CD4-positive, alpha-beta T cell (primary cell): ENCODE data around the gene PCDH17. TPM values are rescaled to one million over a fixed set of nuclear protein-coding genes. Genes with fewer than 3 reads are reported as not detected.

ENCODE experiments used
- ATAC-seq: fragments of 200-7000 bp; cut with Tn5 transposase; one replicate; pipeline ENCODE4 v1.10.0; 2022; ENCODE audit warnings: mild to moderate bottlenecking; ENCODE audit not compliant: poor library complexity
- CTCF ChIA-PET: fragments of 350-600 bp; sonication (Branson Sonifier 250); formaldehyde crosslinking; loops from one replicate; lab custom pipeline; 2021; ENCODE audit warnings: antibody characterized with exemption, inconsistent platforms; lab: Charles Lee
- POLR2A ChIA-PET: fragments of 350-600 bp; sonication (Branson Sonifier 250); formaldehyde crosslinking; loops from one replicate; lab custom pipeline; 2021; ENCODE audit warnings: antibody characterized with exemption, inconsistent platforms; lab: Charles Lee
- DNase-seq, 14 experiments: peaks; one replicate each; pipeline ENCODE4 v3.0.0-alpha.2; 2013 to 2020; ENCODE audit warnings: mixed read lengths in 2 of 14
- H3K27ac ChIP-seq, 2 donors: one replicate each; pipeline versions ENCODE4 v1.5.1 to v1.7.0; 2013; ENCODE audit warnings: low read length in 2 of 2, low read depth in 1 of 2, mild to moderate bottlenecking in 1 of 2
- H3K27me3 ChIP-seq, 2 experiments: 1 replicate in 1 of 2; 2 replicates in 1 of 2; pipeline versions ENCODE4 v1.6.1 to v1.7.0; 2013; ENCODE audit warnings: low read length in 2 of 2, control low read depth in 1 of 2, mild to moderate bottlenecking in 1 of 2, moderate library complexity in 1 of 2; ENCODE audit not compliant: insufficient read depth in 2 of 2, control insufficient read depth in 1 of 2
- H3K36me3 ChIP-seq: one replicate; pipeline ENCODE4 v1.6.1; 2013; ENCODE audit warnings: low read length, control low read depth; ENCODE audit not compliant: insufficient read depth
- H3K4me1 ChIP-seq: one replicate; pipeline ENCODE4 v1.6.1; 2013; ENCODE audit warnings: low read length, control low read depth; ENCODE audit not compliant: insufficient read depth
- H3K4me3 ChIP-seq: one replicate; pipeline ENCODE4 v1.5.1; 2013; ENCODE audit warnings: mild to moderate bottlenecking, low read length, moderate library complexity
- H3K9me3 ChIP-seq, 2 experiments: 1 replicate in 1 of 2; 2 replicates in 1 of 2; pipeline versions ENCODE4 v1.6.1 to v1.7.0; 2013; ENCODE audit warnings: low read length in 2 of 2, mild to moderate bottlenecking in 2 of 2, control low read depth in 1 of 2, moderate library complexity in 1 of 2; ENCODE audit not compliant: control insufficient read depth in 1 of 2, insufficient read depth in 1 of 2
- H3K27ac Mint-ChIP-seq: one replicate; pipeline ENCODE4 v1.8.0; 2020; ENCODE audit warnings: mixed read lengths
- H3K27me3 Mint-ChIP-seq: one replicate; pipeline ENCODE4 v1.8.0; 2021; ENCODE audit warnings: mixed read lengths
- H3K36me3 Mint-ChIP-seq: one replicate; pipeline ENCODE4 v1.8.0; 2021; ENCODE audit warnings: low read depth, mixed read lengths
- H3K4me1 Mint-ChIP-seq: one replicate; pipeline ENCODE4 v1.8.0; 2021; ENCODE audit warnings: low read depth, mixed read lengths
- H3K4me3 Mint-ChIP-seq: one replicate; pipeline ENCODE4 v1.8.0; 2020; ENCODE audit warnings: mild to moderate bottlenecking, mixed read lengths
- H3K9me3 Mint-ChIP-seq: one replicate; pipeline ENCODE4 v1.8.0; 2020; ENCODE audit warnings: mixed read lengths
- intact Hi-C, 2 experiments: fragments of 100-400 bp; cut with DNase I in 1 of 2; cut with micrococcal nuclease in 1 of 2; formaldehyde crosslinking; loops; one replicate each; pipeline versions ENCODE4 v1.15.1 to v1.9.0; 2023 to 2025; cut with DNase I, micrococcal nuclease
- total RNA-seq, 174 experiments: library from RNA in 2 of 174; stranded (reverse) in 2 of 174; gene quantifications; one replicate each; pipeline ENCODE4 v1.2.3 and lab custom pipeline; 2021 to 2026
- TF ChIP-seq, protein P1 (sequence below): fragments of 200-600 bp; IDR thresholded peaks from one replicate; pipeline ENCODE4 v1.8.0; 2022; ENCODE audit warnings: antibody characterized with exemption, mild to moderate bottlenecking

PCDH17 gene
- total RNA-seq, 2 experiments from 2014 or later, result 0.05 TPM; not detected in 1

GRCh38 chr13:57633141-57633949 lies 1.8 kb downstream of the PCDH17 start:
- intact Hi-C loops, result no loop called here
- Histone ChIP-seq H3K27me3 (peaks cover 48 to 53% of the 10 kb centered on the region in 2 experiments), H3K36me3 (no peaks in the 10 kb centered on the region), H3K9me3 (peaks cover 0 to 48% of the 10 kb centered on the region in 2 experiments), H3K27ac (no peak overlapping the region), H3K4me3 (no peak overlapping the region), H3K4me1 (peaks cover 47% of the 10 kb centered on the region)
- peak overlapping the region; percentile 11 for H3K4me3 Mint-ChIP-seq
- peaks cover 37% of the 10 kb centered on the region for H3K4me1 Mint-ChIP-seq
- CTCF ChIA-PET, result no interaction called here
- H3K27me3 Mint-ChIP-seq, result peaks cover 74% of the 10 kb centered on the region
- TF ChIP-seq, protein P1, sequence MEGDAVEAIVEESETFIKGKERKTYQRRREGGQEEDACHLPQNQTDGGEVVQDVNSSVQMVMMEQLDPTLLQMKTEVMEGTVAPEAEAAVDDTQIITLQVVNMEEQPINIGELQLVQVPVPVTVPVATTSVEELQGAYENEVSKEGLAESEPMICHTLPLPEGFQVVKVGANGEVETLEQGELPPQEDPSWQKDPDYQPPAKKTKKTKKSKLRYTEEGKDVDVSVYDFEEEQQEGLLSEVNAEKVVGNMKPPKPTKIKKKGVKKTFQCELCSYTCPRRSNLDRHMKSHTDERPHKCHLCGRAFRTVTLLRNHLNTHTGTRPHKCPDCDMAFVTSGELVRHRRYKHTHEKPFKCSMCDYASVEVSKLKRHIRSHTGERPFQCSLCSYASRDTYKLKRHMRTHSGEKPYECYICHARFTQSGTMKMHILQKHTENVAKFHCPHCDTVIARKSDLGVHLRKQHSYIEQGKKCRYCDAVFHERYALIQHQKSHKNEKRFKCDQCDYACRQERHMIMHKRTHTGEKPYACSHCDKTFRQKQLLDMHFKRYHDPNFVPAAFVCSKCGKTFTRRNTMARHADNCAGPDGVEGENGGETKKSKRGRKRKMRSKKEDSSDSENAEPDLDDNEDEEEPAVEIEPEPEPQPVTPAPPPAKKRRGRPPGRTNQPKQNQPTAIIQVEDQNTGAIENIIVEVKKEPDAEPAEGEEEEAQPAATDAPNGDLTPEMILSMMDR, result no peak
- no peak for ATAC-seq
- POLR2A ChIA-PET, result no interaction called here
- DNase-seq, result peak in 1 of 14 experiments; percentile 7
- no peak overlapping the region for H3K27ac Mint-ChIP-seq
- H3K36me3 Mint-ChIP-seq, result no peaks in the 10 kb centered on the region
- no peaks in the 10 kb centered on the region for H3K9me3 Mint-ChIP-seq

- peaks cover 0 to 47% of the 10 kb centered on the region in 2 experiments for H3K9me3 ChIP-seq
- CTCF ChIA-PET, result no interaction called here
- peaks cover 45 to 48% of the 10 kb centered on the region in 2 experiments for H3K27me3 ChIP-seq
- Mint-ChIP-seq H3K4me3 (peak overlapping the region; percentile 11), H3K27me3 (peaks cover 65% of the 10 kb centered on the region), H3K27ac (no peak overlapping the region), H3K4me1 (peaks cover 28% of the 10 kb centered on the region), H3K9me3 (no peaks in the 10 kb centered on the region), H3K36me3 (no peaks in the 10 kb centered on the region)
- H3K36me3 ChIP-seq, result no peaks in the 10 kb centered on the region
- peaks cover 46% of the 10 kb centered on the region for H3K4me1 ChIP-seq
- POLR2A ChIA-PET, result no interaction called here
- H3K27ac ChIP-seq, result no peak overlapping the region
- no peak overlapping the region for H3K4me3 ChIP-seq
- intact Hi-C loops, result no loop called here
- DNase-seq (peak in 2 of 14 experiments; percentile 1 to 7), ATAC-seq (no peak)
- TF ChIP-seq, protein P1, result no peak
These were observed 2.6 kb downstream of the PCDH17 start for GRCh38 chr13:57633950-57634838.

- Histone ChIP-seq H3K27me3 (peaks cover 39 to 42% of the 10 kb centered on the region in 2 experiments), H3K9me3 (peaks cover 0 to 41% of the 10 kb centered on the region in 2 experiments), H3K36me3 (no peaks in the 10 kb centered on the region), H3K4me1 (peaks cover 40% of the 10 kb centered on the region), H3K4me3 (no peak overlapping the region), H3K27ac (no peak overlapping the region)
- Mint-ChIP-seq H3K27ac (no peak overlapping the region), H3K36me3 (no peaks in the 10 kb centered on the region), H3K27me3 (peaks cover 59% of the 10 kb centered on the region), H3K9me3 (no peaks in the 10 kb centered on the region), H3K4me1 (peaks cover 22% of the 10 kb centered on the region), H3K4me3 (no peak overlapping the region)
- TF ChIP-seq, protein P1, result no peak
- intact Hi-C loops, result no loop called here
- CTCF ChIA-PET, result no interaction called here
- POLR2A ChIA-PET, result no interaction called here
- DNase-seq, result no peak
- no peak for ATAC-seq
These were observed 3.3 kb downstream of the PCDH17 start for GRCh38 chr13:57634839-57635165.
